A549 treated with RU486 at 1 μM for 4 hours (cell line): ENCODE results near the gene FAM110D. TPM values are rescaled to one million over a fixed set of nuclear protein-coding genes. Genes with fewer than 3 reads are reported as not detected.

Source experiments
- total RNA-seq: library from RNA; stranded (reverse); fragments of 200-300 nt; extraction: Qiagen RNA extraction; gene quantifications from 5 replicates; pipeline ENCODE4 v1.2.3, GENCODE V29; 2022; ENCODE audit warnings: low read depth

The FAM110D gene
- total RNA-seq, result 0.06 TPM in 1 of 5 replicates, not detected in the others

GRCh38 chr1:26158908-26159742, at the start of gene FAM110D:
Gene FAM110D, plus strand, starts transcription at chr1:26159079. Its CDS starts 2,213 bp downstream, at chr1:26161292.

GRCh38 chr1:26111530-26112406, 47.1 kb upstream of the FAM110D start, which contains the start of gene PDIK1L:
Gene PDIK1L, plus strand, starts transcription at chr1:26111824. Its CDS starts 2,485 bp downstream, at chr1:26114309.

GRCh38 chr1:26168410-26169197, 9.7 kb downstream of the FAM110D start, which contains the start of gene C1orf232:
Gene C1orf232, minus strand, starts transcription at chr1:26168963. Its CDS starts 464 bp downstream, at chr1:26168499.

GRCh38 chr1:26169669-26170471, 11.0 kb downstream of the FAM110D start, which contains the start of gene ZNF593:
Gene ZNF593, plus strand, starts transcription at chr1:26169908. Its CDS starts 76 bp downstream, at chr1:26169984.

GRCh38 chr1:26171084-26172072, 12.5 kb downstream of the FAM110D start, which contains the start of gene ZNF593OS:
Gene ZNF593OS, minus strand, starts transcription at chr1:26171832. Its CDS starts 171 bp downstream, at chr1:26171661.

GRCh38 chr1:26177182-26177684, 18.4 kb downstream of the FAM110D start, which contains the start of gene CNKSR1:
Gene CNKSR1, plus strand, starts transcription at chr1:26177491. Its CDS starts 57 bp downstream, at chr1:26177548.

GRCh38 chr1:26190373-26190987, 31.6 kb downstream of the FAM110D start, which contains the start of gene CATSPER4:
Gene CATSPER4, plus strand, starts transcription at chr1:26190602. Its CDS starts 26 bp downstream, at chr1:26190628.

Other genes starting within 250 kb of the FAM110D start
- 6.1 to 7.9 TPM (median 6.8 TPM) in 5 replicates for gene PAFAH2, start 161.0 kb upstream of the FAM110D start, total RNA-seq
- not detected in 5 replicates for gene EXTL1, start 137.3 kb upstream of the FAM110D start, total RNA-seq
- gene SLC30A2, start 113.0 kb upstream of the FAM110D start, total RNA-seq, result 0.08 to 0.13 TPM in 2 of 5 replicates, not detected in the others
- gene TRIM63, start 91.4 kb upstream of the FAM110D start, total RNA-seq, result 0.07 to 0.08 TPM in 2 of 5 replicates, not detected in the others
- 0.73 to 2.3 TPM (median 1.9 TPM) in 5 replicates for gene PDIK1L, start 47.3 kb upstream of the FAM110D start, total RNA-seq
- not detected in 5 replicates for gene C1orf232, start 9.9 kb downstream of the FAM110D start, total RNA-seq
- gene ZNF593, start 10.8 kb downstream of the FAM110D start, total RNA-seq, result 52.3 to 67.9 TPM (median 66.6 TPM) in 5 replicates
- gene ZNF593OS, start 12.8 kb downstream of the FAM110D start, total RNA-seq, result 0.36 TPM in 1 of 5 replicates, not detected in the others
- 0.13 to 0.35 TPM (median 0.30 TPM) in 5 replicates for gene CNKSR1, start 18.4 kb downstream of the FAM110D start, total RNA-seq
- gene CATSPER4, start 31.5 kb downstream of the FAM110D start, total RNA-seq, result not detected in 5 replicates
- 12.2 to 15.1 TPM (median 13.6 TPM) in 5 replicates for gene CEP85, start 75.1 kb downstream of the FAM110D start, total RNA-seq
- 116 to 199 TPM (median 158 TPM) in 5 replicates for gene SH3BGRL3, start 121.0 kb downstream of the FAM110D start, total RNA-seq
- gene UBXN11, start 147.6 kb downstream of the FAM110D start, total RNA-seq, result 11.1 to 17.7 TPM (median 16.8 TPM) in 5 replicates
- gene CD52, start 158.9 kb downstream of the FAM110D start, total RNA-seq, result not detected in 5 replicates
- 0.48 to 2.0 TPM (median 1.4 TPM) in 5 replicates for gene CRYBG2, start 195.1 kb downstream of the FAM110D start, total RNA-seq
- not detected in 5 replicates for gene ZNF683, start 213.7 kb downstream of the FAM110D start, total RNA-seq